ENCODE data around the gene NMRK2. TPM values are rescaled to one million over a fixed set of nuclear protein-coding genes. Genes with fewer than 3 reads are reported as not detected.

NMRK2 gene
- total RNA-seq, 1 experiment from 2014 or later = not detected

GRCh38 chr19:3914199-3914598, 18.7 kb upstream of the NMRK2 start:
- Histone ChIP-seq H3K27me3 (replicated peaks; ENCODE audit: insufficient read depth, low read depth, low read length, poor library complexity) (no peaks in the 10 kb centered on the region), H3K4me3 (ENCODE audit: low read depth, low read length, poor library complexity, severe bottlenecking) (no peak overlapping the region), H3K4me1 (ENCODE audit: insufficient read depth, low read length, poor library complexity, severe bottlenecking) (no peaks in the 10 kb centered on the region), H3K36me3 (ENCODE audit: insufficient read depth, low read length, poor library complexity, severe bottlenecking) (no peaks in the 10 kb centered on the region), H3K9me3 (ENCODE audit: low read depth, low read length, poor library complexity, severe bottlenecking) (no peaks in the 10 kb centered on the region), H3K27ac (ENCODE audit: low read depth, low read length, poor library complexity, severe bottlenecking) (no peak overlapping the region)
- no peak for TF ChIP-seq CTCF (conservative IDR thresholded peaks at IDR 0.05; ENCODE audit: low read depth, low read length)
- no peak for TF ChIP-seq EZH2 (IDR thresholded peaks at IDR 0.05; ENCODE audit: borderline replicate concordance, low read depth, low read length, poor library complexity, severe bottlenecking)
- POLR2A ChIA-PET (ENCODE audit: low non-redundant PET) = no interaction called here
- intact Hi-C loops (cut with micrococcal nuclease; ENCODE audit: unreplicated experiment) = no loop called here
- BruUV-seq (replicated peaks) = no TSS peak
- DNase-seq (ENCODE audit: low spot score) = no peak
- CTCF ChIA-PET = no interaction called here

- no peak for DNase-seq (ENCODE audit: low spot score)
- Histone ChIP-seq H3K4me3 (ENCODE audit: low read depth, low read length, poor library complexity, severe bottlenecking) (no peak overlapping the region), H3K27me3 (replicated peaks; ENCODE audit: insufficient read depth, low read depth, low read length, poor library complexity) (no peaks in the 10 kb centered on the region), H3K9me3 (ENCODE audit: low read depth, low read length, poor library complexity, severe bottlenecking) (peaks cover 4% of the 10 kb centered on the region), H3K27ac (ENCODE audit: low read depth, low read length, poor library complexity, severe bottlenecking) (no peak overlapping the region), H3K36me3 (ENCODE audit: insufficient read depth, low read length, poor library complexity, severe bottlenecking) (no peaks in the 10 kb centered on the region), H3K4me1 (ENCODE audit: insufficient read depth, low read length, poor library complexity, severe bottlenecking) (no peaks in the 10 kb centered on the region)
- TF ChIP-seq CTCF (conservative IDR thresholded peaks at IDR 0.05; ENCODE audit: low read depth, low read length) = no peak
- TF ChIP-seq EZH2 (IDR thresholded peaks at IDR 0.05; ENCODE audit: borderline replicate concordance, low read depth, low read length, poor library complexity, severe bottlenecking) = no peak
- ChIA-PET CTCF (no interaction called here), POLR2A (ENCODE audit: low non-redundant PET) (no interaction called here)
- no TSS peak for BruUV-seq (replicated peaks)
- intact Hi-C loops (cut with micrococcal nuclease; ENCODE audit: unreplicated experiment) = no loop called here
These were observed 16.8 kb upstream of the NMRK2 start for GRCh38 chr19:3916033-3916432.

- Histone ChIP-seq H3K27me3 (replicated peaks; ENCODE audit: insufficient read depth, low read depth, low read length, poor library complexity) (no peaks in the 10 kb centered on the region), H3K36me3 (ENCODE audit: insufficient read depth, low read length, poor library complexity, severe bottlenecking) (no peaks in the 10 kb centered on the region), H3K4me3 (ENCODE audit: low read depth, low read length, poor library complexity, severe bottlenecking) (no peak overlapping the region), H3K27ac (ENCODE audit: low read depth, low read length, poor library complexity, severe bottlenecking) (no peak overlapping the region), H3K9me3 (ENCODE audit: low read depth, low read length, poor library complexity, severe bottlenecking) (peaks cover 4% of the 10 kb centered on the region), H3K4me1 (ENCODE audit: insufficient read depth, low read length, poor library complexity, severe bottlenecking) (no peaks in the 10 kb centered on the region)
- no TSS peak for BruUV-seq (replicated peaks)
- TF ChIP-seq CTCF (conservative IDR thresholded peaks at IDR 0.05; ENCODE audit: low read depth, low read length) (no peak), EZH2 (IDR thresholded peaks at IDR 0.05; ENCODE audit: borderline replicate concordance, low read depth, low read length, poor library complexity, severe bottlenecking) (no peak)
- CTCF ChIA-PET = no interaction called here
- DNase-seq (ENCODE audit: low spot score) = no peak
- intact Hi-C loops (cut with micrococcal nuclease; ENCODE audit: unreplicated experiment) = no loop called here
- POLR2A ChIA-PET (ENCODE audit: low non-redundant PET) = no interaction called here
These were observed 13.1 kb upstream of the NMRK2 start for GRCh38 chr19:3919793-3920192.

Measured in A673 (cell line).